Amniotic epithelial cell (primary cell): ENCODE results near the gene POTEI.
"Not testable (repeated sequence)": the region's sequence is repeated elsewhere in the genome, so short reads cannot be mapped to it uniquely, and the experiment has no call there.

Experiments
- DNase-seq: peaks from one replicate; pipeline ENCODE4 v3.0.0-alpha.2; 2010; ENCODE audit warnings: low read depth

The POTEI gene

DNA sequence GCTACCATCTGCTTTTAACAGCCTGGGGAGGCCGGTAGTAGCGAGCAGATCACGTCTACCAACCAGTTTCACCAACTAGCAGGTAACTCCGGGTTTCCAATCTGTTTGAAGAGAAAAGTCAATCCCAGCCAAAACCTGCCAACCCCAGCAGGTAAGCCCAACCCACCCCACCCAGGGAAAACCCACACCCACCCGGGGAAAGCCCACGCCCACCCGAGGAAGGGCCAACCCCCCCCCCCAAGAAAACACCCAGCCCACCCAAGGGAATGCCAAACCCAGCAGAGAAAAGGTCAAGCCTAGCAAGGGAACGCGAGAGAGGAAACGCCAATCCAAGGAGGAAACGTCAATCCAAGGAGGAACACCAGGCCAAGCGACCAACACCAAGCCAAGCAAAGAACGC, at the start of gene POTEI:
TSS of gene POTEI (minus strand) at position 101 of the 400 bp plus-strand sequence. CDS start at position 8, 93 bp downstream.
- DNase-seq, result not testable (repeated sequence)

DNA sequence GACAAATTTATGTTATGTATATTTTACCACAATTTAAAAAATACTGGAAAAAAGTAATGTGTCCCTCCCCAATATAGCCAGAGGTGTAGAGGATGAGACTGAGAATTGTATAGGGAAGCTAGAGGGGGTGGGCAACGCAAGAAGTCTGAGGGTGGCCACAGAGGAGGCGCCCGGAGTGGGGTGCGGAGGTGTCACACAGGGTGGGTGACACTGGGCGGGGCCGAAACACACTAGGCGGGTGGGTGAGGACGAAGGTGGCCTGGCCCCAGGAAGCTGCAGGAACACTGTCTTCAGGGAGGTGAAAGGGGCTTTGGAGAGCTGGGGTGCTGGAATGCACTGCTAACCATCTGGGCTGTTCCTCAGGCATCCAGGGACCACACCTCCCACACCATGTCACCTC, 47.3 kb upstream of the POTEI start:
- DNase-seq, result not testable (repeated sequence)

DNA sequence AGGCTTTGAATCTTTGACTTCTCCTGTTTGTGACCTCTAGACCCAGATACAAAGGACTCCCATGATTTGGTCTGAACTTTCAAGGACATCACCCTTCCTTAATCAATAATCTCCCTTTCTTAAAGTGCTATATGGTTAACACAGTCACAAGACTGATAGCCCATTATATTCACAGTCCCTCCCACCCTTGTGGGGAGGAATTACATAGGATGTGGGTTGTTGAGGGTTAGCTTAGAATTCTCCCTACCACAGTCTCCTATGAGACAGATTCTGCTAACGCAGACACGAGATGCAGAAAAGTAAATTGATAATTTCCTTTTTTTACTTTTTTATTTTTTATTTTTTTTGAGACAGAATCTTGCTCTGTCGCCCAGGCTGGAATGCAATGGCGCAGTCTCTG, 45.0 kb upstream of the POTEI start:
- DNase-seq, result not testable (repeated sequence)

DNA sequence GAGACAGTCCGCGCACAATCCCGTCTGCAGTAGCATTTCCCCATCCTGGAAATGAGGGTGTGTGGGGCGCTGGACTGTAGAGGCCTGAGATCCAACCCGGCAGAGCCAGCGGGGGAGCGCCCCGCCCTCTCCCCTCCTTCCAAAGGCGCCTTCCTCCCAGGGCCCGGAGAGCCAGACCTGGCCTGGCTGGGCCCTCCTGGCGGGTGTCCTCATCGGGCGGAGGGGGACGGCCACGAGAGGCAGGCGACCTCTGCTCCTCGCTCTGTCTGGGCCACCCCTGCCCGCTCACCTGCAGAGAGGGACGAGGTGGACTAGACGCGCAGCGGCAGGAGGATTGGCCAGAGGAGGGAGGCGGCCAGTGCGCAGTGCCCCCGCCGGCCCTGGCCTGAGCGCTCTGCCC, 40.3 kb upstream of the POTEI start:
- DNase-seq, result not testable (repeated sequence)

DNA sequence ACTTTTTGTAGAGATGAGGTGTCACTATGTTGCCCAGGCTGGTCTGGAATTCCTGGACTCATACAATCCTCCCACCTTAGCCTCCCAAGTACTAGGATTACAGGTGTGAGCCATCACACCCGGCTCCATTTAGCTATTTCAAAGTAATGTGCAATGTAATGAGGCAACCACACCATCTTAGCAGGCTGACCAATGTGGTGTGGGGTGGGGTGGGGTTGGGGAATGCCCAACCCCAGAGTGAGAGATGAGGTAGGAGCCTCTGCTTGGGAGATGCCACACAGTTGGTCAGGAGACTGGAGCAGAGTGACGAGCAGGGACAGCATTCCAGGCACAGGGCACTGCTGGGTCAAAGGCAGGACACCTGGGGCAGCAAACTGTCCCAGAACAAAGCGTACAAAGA, 39.3 kb upstream of the POTEI start:
- DNase-seq, result not testable (repeated sequence)

DNA sequence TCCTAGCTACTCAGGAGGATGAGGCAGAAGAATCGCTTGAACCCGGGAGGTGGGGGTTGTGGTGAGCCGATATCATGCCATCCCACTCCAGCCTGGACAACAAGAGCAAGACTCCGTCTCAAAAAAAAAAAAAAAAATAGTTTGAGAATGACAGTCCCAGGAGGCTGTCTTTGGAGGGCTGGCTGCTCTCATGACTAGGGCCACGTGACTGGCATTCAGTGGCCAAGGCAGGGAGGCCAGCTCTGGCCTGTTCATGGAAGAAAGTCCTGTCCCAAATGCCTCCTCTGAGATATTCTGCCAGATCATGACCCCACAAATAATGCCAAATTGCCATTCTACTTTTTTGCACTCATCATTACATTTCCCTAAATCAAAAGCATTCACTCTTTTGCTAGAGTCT, 35.9 kb upstream of the POTEI start:
- not testable (repeated sequence) for DNase-seq

DNA sequence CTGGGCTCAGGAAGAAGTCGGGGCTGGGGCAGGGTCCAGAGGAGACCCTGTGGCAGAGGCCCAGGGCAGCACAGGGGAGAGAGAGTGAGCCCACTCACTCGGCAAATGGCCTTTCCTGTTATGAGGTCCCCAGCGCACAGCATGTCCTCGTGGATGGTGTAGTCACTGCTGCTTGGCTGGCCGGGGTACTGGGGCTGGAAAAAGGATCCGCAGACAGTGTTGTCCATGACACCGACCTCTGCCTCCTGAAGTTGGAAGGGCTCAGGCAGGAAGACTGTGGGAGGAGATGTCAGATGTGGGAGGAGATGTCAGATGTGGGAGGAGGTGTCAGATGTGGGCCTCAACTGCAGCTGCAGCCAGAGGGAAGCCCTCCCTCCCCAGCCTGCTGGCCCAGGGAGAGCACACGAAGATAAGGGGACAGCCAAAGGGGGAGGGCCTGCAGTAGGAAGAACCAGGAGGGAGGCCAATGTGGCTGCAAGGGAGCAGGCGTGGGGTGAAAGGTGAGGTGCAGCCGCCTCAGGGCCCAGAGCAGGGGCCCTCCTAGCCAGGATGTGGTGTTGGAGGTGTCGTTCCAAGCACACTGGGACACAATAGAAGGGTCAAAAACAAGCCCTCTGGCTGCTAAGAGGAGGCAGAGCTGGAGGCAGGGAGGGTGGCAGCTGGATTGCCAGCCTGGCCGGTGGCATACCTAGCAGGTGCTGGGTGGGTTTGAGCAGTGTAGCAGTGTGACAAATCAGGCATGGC, 34.8 kb upstream of the POTEI start:
- DNase-seq, result not testable (repeated sequence)

DNA sequence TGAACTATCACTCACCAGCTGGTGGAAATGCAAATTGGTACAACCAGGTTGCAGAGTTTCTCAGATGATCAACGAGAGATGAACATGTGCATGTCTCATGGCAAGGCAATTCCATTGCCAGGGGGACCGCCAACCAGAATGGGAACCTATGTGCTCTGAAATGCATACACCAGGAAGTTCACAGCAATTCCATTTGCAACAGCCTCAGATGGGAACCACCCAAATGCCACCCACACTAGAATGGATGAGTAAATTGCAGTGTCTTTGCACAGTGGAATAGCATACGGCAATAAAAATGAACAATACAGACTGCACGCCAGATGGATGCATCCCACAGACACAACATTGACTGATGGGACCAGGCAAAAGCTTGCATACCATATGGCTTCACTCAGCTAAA, 33.7 kb upstream of the POTEI start:
- not testable (repeated sequence) for DNase-seq

DNA sequence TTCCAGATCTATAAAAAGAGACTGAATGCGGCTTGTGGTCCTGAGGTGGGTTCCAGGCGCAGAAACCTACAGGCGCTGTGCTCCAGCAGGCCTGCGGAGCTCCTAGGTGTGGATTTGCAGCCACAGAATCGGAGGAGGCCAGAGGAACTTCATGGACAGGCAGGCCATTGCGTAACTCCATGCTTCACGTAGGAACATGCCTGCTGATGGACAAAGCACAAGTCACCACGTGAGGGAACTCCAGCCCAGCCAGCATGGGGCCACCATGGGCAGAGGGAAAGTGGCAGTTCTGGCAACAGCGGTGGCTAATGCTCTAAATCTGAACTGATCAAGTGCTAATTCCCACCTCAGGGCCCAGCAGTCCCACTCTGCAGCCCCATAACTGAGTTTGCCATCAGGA, 29.1 kb upstream of the POTEI start:
- DNase-seq, result not testable (repeated sequence)

DNA sequence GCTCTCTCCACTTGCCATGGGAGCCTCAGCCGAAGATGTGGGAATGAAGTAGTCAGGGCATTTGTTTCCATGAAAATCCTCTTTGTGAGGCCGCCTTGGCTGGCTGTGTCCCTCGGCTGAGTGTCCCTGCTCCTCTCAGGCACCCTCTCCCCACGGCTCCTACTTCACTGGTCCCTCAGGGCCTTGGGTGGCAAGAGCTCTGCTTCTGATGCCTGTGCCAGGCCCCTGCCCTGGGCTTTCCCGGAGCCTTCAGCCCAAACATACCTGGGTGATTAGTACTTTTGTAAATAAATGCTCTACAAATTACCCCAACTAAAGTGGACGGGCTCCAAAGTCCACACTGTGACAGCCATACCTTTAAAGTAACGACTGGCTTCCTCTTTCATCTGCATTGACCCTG, 27.5 kb upstream of the POTEI start:
- DNase-seq, result not testable (repeated sequence)

DNA sequence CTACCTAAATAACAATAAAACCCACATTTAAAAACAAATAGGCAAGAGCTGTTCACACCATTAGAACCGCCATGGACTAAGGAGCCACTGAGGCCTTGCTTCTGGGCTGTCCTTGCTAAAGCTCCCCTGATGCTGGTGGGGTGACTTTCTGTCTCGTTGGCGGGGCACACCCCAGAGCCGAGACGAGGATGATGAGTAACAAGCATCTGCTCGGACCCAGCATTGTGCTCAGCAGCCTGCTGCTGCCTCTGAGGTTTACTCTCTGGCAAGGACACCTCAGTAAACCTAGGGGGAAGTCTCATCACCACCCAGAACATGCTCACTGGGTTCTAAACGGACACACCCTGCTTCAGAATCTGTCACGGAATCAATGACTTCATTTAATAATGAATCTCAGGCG, 22.5 kb upstream of the POTEI start:
- DNase-seq, result not testable (repeated sequence)

DNA sequence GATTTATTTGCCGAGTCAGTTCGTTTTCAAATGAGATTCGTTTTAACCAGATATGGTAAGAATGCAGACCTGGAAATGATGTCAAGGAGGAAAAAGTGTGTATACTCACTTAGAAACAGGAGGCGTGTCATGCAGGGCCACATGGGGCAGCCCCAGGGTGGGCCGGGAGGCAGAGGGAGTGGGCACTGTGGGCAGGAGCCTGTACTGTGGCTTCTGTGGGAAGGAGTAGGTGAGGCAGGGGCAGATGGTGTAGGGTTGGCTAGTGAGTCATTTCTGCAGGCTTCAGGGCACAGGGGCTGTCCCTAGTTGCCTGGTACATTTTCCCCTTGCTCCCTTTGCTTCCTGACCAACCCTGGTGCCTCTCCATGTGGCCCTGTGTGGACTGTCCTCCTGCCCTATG, 22.1 kb upstream of the POTEI start:
- DNase-seq, result not testable (repeated sequence)

DNA sequence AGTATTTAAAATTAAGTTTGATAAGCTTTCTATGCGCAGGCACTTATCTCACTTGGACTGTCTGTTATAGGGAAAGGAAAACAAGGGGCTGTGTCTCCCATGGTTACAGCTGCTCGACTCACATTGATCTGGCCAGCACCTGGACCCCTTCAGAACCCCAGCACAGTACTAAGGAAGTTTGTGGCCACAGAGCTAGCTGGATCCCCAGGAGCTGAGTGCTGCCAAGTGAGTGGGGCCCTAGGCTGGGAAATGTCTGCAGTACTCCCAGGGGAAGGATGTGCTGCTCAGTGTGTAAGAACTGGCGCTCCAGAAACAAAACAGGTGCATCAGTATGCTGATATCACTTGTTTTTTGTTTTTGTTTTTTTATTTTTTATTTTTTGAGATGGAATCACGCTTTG, 21.1 kb upstream of the POTEI start:
- DNase-seq, result not testable (repeated sequence)

DNA sequence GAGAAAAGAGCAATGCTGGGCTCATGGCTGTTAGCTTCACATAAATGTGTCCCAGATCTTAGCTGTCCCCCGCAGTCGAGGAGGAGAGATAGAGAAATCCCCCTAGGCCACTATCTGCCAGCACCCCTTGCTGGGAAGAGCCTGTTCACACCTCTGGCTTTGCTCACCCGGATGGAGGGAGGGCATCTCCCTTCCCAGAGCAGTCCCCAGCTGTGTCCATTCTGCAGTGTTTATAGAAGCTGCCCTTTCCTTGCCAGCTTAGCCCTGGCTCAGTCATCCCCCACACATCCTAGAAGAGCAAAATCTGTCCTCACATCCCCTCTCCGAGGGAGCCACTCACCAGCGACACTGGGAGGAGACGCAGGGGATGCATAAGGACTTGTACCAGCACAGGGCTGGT, 20.4 kb upstream of the POTEI start:
- not testable (repeated sequence) for DNase-seq

DNA sequence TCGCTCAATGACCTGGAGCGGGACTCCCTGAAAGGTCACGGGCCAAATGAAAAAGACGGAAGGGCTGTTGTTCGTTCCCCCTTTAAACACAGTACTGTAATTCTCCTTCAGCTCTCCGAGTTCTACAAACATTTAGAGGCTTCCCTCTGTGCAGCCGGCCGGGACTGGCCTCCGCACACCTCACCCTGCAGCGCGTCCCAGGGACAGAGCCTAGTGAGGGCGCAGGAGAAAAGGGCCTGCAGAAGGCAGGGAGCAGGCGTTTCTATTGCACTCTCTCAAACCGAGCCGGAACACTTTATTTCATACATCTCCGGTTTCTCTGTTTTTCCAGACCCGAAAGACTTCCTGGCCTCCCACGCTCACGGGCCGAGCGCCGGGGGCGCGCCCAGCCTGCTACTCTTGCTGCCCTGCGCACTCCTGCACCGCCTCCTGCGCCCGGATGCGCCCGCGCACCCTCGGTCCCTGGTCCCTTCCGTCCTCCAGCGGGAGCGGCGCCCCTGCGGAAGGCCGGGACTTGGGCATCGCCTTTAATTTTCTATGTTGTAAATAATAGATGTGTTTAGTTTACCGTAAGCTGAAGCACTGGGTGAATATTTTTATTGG, 18.3 kb upstream of the POTEI start:
- DNase-seq, result not testable (repeated sequence)

DNA sequence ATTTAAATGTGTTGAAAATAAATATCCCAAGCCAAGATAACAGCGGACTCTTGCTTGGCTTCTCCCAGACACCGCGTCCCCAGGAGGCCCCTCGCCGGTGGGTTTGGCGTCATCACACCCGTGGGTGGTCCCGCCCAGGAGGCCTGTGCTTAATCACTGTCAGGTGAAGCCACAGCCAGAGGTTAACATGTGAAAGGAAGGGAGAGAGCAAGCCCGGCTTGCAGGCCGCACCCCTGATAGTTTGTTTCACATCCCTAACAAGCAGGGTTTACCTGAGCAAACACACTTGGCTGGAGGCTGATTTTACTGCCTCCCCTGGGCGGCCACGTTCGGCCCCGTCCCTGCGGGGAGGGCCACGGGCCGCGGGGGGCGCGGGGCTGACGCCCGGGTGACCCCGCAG, 13.3 kb upstream of the POTEI start:
- DNase-seq, result not testable (repeated sequence)

DNA sequence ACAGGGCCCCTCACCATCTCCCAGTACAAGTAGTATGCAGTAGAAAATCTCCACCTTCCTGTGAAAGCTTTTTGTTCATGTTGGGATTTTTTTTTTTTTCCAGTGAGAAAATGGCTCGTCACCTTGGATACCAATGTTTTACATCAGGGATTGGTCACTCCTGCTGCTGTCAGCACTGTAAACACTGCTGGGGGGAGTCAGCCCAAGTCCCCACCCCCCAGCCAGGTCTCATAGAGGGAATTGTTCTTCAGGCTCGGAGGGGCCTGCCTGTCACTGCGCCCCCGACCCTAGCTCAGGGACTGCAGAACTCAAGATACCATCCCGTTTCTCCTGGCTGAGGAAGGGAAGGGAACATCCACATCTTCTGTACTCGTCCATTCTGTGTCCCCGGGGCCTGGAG, 11.9 kb upstream of the POTEI start, which contains the start of gene CFC1B:
TSS of gene CFC1B (plus strand) at position 231 of the 400 bp plus-strand sequence. CDS start 263 bp downstream, outside the sequence.
- not testable (repeated sequence) for DNase-seq

DNA sequence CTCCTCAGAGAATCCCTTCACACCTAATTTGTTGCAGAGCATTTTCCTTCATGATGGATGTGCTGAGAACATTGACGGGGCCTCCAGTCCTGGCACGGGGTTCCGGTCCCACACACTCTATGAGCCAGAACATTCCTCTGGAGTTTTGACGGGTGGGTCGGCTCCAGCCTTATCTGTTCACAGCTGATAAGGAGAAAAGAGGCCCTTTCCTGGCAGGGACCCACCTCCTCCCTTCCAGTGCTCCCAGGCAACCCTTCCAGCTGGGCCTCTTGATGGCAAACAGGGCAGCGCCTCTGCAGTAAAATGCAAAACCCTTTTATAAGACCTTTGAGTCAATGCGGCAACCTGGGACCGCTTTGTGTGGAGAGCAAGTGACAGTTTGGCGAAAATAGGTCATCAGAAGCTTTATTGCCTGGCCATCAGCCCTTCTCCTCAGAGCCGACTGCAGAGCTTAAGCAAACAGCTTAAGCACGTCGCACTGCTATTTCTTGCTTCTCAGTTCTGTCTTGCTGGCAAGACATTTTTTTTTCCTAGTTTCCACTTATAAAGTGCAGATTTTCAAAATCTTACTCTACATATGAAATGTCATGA, 9.5 kb upstream of the POTEI start:
- not testable (repeated sequence) for DNase-seq

DNA sequence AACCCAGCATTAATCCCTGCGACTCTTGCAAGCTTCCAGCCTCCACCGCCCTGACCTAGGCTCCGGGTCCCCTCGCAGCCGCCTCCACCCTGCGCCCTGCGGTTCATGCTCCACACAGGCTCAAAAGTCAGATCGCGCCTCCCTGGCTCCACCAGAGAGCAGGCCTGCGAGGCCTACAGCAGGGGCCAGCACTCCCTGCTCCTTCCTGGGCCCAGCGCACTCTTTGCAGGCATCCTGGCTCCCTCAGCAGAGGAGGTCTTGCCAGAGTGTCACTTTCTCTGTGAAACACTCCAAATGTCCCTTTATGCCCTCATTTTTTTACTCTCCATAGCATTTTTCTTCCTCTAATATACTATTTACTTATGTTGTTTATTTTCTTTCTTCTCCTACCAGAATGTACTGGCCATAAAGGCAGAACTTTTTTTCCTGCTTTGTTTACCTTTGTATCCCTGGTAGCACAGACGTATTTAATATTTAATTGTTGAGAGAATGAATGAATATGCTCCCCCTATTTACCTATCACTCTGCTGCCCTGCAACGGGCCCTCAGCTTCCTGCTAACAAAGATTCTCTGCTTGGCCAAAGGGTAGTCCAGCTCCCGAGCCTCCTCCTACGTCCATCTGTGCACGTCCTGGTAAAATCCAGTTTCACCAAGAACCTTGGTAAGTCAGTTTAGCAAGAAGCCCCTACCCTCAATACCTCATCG, 2.8 kb upstream of the POTEI start:
- DNase-seq, result not testable (repeated sequence)

DNA sequence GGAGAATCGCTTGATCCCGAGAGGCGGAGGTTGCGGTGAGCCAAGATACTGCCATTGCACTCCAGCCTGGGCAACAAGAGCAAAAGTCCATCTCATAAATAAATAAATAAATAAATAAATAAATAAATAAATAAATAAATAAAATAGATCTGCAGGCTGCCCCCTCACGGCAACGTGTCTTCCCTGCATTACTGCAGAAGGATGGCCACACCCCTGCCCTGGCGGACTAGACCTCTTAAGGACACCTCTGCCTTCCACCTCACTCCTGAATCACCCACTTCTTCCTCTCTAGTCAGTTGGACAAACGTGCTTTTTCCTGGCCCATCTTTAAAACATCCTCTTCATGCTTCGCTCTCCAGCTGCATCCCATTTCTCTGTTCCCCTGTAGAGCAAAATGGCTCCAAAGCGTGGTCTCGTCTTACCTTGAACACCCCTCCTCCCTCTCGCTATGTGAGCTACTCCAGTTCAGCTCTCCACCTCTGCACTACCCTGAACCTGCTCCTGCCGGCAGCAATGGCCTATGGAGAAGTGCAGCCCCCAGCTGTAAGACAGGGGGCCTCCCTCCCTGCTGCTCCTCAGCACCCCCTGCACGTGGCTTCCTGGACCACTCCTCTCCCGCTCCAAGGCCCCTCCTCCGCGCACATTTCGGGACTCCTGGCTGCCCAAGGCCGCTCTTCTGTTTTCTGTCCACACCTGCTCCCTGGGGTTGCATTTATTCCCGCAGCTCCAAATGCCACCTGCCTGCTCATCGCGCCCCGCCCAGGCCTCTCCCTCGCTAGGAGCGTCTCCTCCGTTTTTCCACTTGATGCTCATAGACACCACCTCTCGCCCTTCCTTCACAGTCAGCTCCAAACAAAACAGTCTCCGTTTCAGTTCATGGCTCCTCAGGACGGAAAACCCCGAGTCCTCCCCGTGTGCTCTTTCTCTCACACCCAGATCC, 1.9 kb upstream of the POTEI start:
- DNase-seq, result not testable (repeated sequence)

DNA sequence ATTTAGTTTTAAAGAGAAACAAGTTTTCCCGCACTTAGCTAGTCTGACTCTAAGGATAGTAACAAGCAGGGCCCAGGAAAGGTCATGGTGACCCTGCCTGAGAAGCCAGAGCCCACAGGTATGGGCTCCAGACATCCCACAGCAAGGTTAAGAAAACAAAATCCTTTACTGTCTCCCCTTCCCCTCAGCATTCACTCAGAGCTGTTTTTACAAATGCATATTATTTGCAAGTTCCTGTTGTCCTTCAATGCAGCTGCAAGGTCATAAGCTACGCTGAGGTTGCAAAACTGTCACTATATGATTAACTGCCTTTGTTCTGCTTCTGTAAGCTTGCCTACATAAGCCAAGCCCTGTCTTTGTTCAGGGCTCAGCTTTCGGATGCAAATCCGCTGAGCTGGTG, 18.1 kb downstream of the POTEI start:
- DNase-seq, result not testable (repeated sequence)
